Naive thymus-derived CD4-positive, alpha-beta T cell (primary cell): ENCODE results near the gene CD38. TPM values are rescaled to one million over a fixed set of nuclear protein-coding genes. Genes with fewer than 3 reads are reported as not detected.
A peak's percentile ranks its signal among the peaks of the same experiment; 100 is the strongest.
"Not testable (repeated sequence)": the region's sequence is repeated elsewhere in the genome, so short reads cannot be mapped to it uniquely, and the experiment has no call there.

ENCODE experiments used
- ATAC-seq: fragments of 150-1000 bp; cut with Tn5 transposase; 2 replicates; pipeline ENCODE4 v1.10.0; 2021; ENCODE audit warnings: mild to moderate bottlenecking, moderate library complexity
- CTCF ChIA-PET: fragments of 350-600 bp; sonication (Branson Sonifier 250); formaldehyde crosslinking; loops from one replicate; lab custom pipeline; 2021; ENCODE audit warnings: antibody characterized with exemption; lab: Charles Lee
- POLR2A ChIA-PET: fragments of 350-600 bp; sonication (Branson Sonifier 250); formaldehyde crosslinking; loops from one replicate; lab custom pipeline; 2021; ENCODE audit warnings: antibody characterized with exemption, inconsistent platforms; lab: Charles Lee
- DNase-seq, 9 donors: peaks; one replicate each; pipeline versions ENCODE4 v3.0.0 to v3.0.0-alpha.2; 2020 to 2022; ENCODE audit warnings: mixed read lengths in 1 of 9
- H3K27ac ChIP-seq: one replicate; pipeline ENCODE4 v1.7.0; 2013; ENCODE audit warnings: mild to moderate bottlenecking, low read depth, low read length, moderate library complexity
- H3K27me3 ChIP-seq, 2 donors: one replicate each; pipeline ENCODE4 v1.7.0; 2013; ENCODE audit warnings: low read length in 2 of 2, mild to moderate bottlenecking in 2 of 2, moderate library complexity in 2 of 2; ENCODE audit not compliant: control insufficient read depth in 2 of 2, insufficient read depth in 2 of 2
- H3K36me3 ChIP-seq, 3 experiments: 1 replicate in 2 of 3; 2 replicates in 1 of 3; pipeline ENCODE4 v1.7.0; 2013; ENCODE audit warnings: low read length in 3 of 3, mild to moderate bottlenecking in 3 of 3, moderate library complexity in 1 of 3; ENCODE audit not compliant: insufficient read depth in 3 of 3, control insufficient read depth in 2 of 3
- H3K4me1 ChIP-seq, 2 donors: one replicate each; pipeline ENCODE4 v1.7.0; 2013; ENCODE audit warnings: low read length in 2 of 2, mild to moderate bottlenecking in 2 of 2, moderate library complexity in 1 of 2; ENCODE audit not compliant: control insufficient read depth in 2 of 2, insufficient read depth in 2 of 2
- H3K4me3 ChIP-seq: 2 replicates; pipeline ENCODE4 v1.7.0; 2013; ENCODE audit warnings: mild to moderate bottlenecking, low read length
- H3K9me3 ChIP-seq, 3 experiments: 1 replicate in 2 of 3; 2 replicates in 1 of 3; pipeline ENCODE4 v1.7.0; 2013; ENCODE audit warnings: low read length in 3 of 3; ENCODE audit not compliant: control insufficient read depth in 2 of 3
- H3K27ac Mint-ChIP-seq, 9 donors: one replicate each; pipeline ENCODE4 v1.8.0; 2020 to 2022; ENCODE audit warnings: mixed read lengths in 9 of 9, mild to moderate bottlenecking in 8 of 9, moderate library complexity in 5 of 9, inconsistent platforms in 2 of 9
- H3K27me3 Mint-ChIP-seq, 5 donors: one replicate each; pipeline ENCODE4 v1.8.0; 2021 to 2022; ENCODE audit warnings: mixed read lengths in 5 of 5, mild to moderate bottlenecking in 1 of 5
- H3K36me3 Mint-ChIP-seq, 5 donors: one replicate each; pipeline ENCODE4 v1.8.0; 2020 to 2022; ENCODE audit warnings: mixed read lengths in 5 of 5, mild to moderate bottlenecking in 3 of 5, inconsistent platforms in 1 of 5
- H3K4me1 Mint-ChIP-seq, 7 donors: one replicate each; pipeline ENCODE4 v1.8.0; 2020 to 2022; ENCODE audit warnings: mixed read lengths in 7 of 7, mild to moderate bottlenecking in 3 of 7, inconsistent platforms in 1 of 7
- H3K4me3 Mint-ChIP-seq, 10 donors: one replicate each; pipeline ENCODE4 v1.8.0; 2020 to 2022; ENCODE audit warnings: mild to moderate bottlenecking in 10 of 10, mixed read lengths in 10 of 10, moderate library complexity in 6 of 10, inconsistent platforms in 2 of 10
- H3K9me3 Mint-ChIP-seq, 11 donors: one replicate each; pipeline ENCODE4 v1.8.0; 2020 to 2022; ENCODE audit warnings: mixed read lengths in 11 of 11, mild to moderate bottlenecking in 4 of 11, inconsistent platforms in 1 of 11, moderate library complexity in 1 of 11
- intact Hi-C, 2 donors: fragments of 100-400 bp; cut with micrococcal nuclease; formaldehyde crosslinking; loops; one replicate each; pipeline ENCODE4 v1.15.1; 2023
- polyA plus RNA-seq, 2 donors: library from polyadenylated mRNA; unstranded; fragments of 300-500 nt; fragmentation: Illumina TruSeq; gene quantifications; one replicate each; pipeline ENCODE4 v1.2.3, GENCODE V29; 2021
- total RNA-seq, 6 experiments: library from RNA in 5 of 6; stranded (reverse) in 5 of 6; gene quantifications; 1 replicate in 5 of 6; 2 replicates in 1 of 6; pipeline ENCODE4 v1.2.3 and lab custom pipeline; 2021 to 2026

CD38 gene
- total and polyA plus RNA-seq, 7 experiments from 2014 or later, result 5.6 to 189 (median 14.0) TPM

DNA sequence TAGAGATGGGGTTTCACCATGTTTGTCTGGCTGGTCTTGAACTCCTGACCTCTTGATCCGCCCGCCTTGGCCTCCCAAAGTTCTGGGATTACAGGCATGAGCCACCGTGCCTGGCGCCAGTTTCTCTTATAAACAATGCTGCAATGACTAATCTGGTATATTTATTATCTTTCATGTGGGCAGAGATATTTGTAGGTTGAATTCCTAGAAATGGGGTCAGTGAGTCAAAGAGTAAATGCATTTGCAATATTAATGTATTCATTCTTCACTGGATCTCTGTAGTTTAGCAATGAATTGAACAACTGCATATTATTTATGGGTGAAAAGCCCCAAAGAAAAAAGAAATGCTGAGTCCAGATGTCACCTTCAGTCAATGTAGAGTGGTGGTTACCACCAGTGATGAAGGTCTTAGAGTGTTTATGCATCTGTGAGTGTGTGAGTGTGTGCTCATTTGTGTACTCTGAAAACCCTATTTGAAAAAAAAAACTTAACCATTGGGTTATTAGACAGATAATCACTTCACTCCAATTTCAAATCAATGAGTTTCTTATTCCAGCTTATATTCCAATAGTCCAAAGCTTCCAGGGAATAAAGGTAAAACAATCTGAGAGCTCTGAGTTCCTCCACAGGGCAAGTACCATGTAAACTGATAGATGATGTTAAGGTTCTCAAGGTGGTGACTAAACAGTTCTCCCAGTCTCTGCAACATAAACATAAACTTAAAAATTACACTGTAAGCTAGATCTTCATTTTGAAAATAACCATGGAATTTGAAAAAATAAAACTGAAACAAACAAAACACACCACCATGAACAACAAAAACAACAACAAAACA lies 22.6 kb upstream of the CD38 start:
- peaks cover 0 to 14% (median 4%) of the 10 kb centered on the region in 5 donors for H3K36me3 Mint-ChIP-seq
- H3K27ac Mint-ChIP-seq, result peak overlapping the region; percentile 81 to 98 (median 93)
- no peaks in the 10 kb centered on the region for H3K27me3 ChIP-seq
- no peak for ATAC-seq
- peaks cover 35 to 36% of the 10 kb centered on the region in 2 donors for H3K4me1 ChIP-seq
- H3K9me3 Mint-ChIP-seq, result peaks cover 0 to 5% (median 0%) of the 10 kb centered on the region in 11 donors
- no peaks in the 10 kb centered on the region for H3K36me3 ChIP-seq
- H3K4me3 ChIP-seq, result no peak overlapping the region
- POLR2A ChIA-PET, result interaction anchor here (0.6 to 5.7 kb wide), 6 partner anchors 9 to 472 kb away, joined by 3 to 53 read pairs (median 6); no protein-coding TSS in a partner anchor
- H3K4me1 Mint-ChIP-seq, result peaks cover 43 to 70% (median 60%) of the 10 kb centered on the region in 7 donors
- intact Hi-C loops, result loop anchor here (1.0 to 2.0 kb wide), 10 partner anchors 11 to 753 kb away; partner anchors contain the start of genes FAM200B (in 2 of the 2), CD38 (in 1 of the 2), CPEB2 (in 1 of the 2) and TAPT1 (in 1 of the 2)
- peak in 1 of 9 donors; percentile 67 for DNase-seq
- CTCF ChIA-PET, result interaction anchor here (0.6 to 3.8 kb wide), 12 partner anchors 9 to 1901 kb away, joined by 3 to 32 read pairs (median 4); no protein-coding TSS in a partner anchor
- no peaks in the 10 kb centered on the region for H3K27me3 Mint-ChIP-seq
- H3K9me3 ChIP-seq, result no peaks in the 10 kb centered on the region
- peak overlapping the region; percentile 64 to 92 (median 76) for H3K4me3 Mint-ChIP-seq
- peak overlapping the region; percentile 39 for H3K27ac ChIP-seq

GRCh38 chr4:15756361-15756861 lies 21.7 kb upstream of the CD38 start:
- H3K36me3 Mint-ChIP-seq, result peaks cover 0 to 8% (median 0%) of the 10 kb centered on the region in 5 donors
- peaks cover 35 to 36% of the 10 kb centered on the region in 2 donors for H3K4me1 ChIP-seq
- H3K27me3 ChIP-seq, result no peaks in the 10 kb centered on the region
- peak overlapping the region; percentile 64 to 92 (median 76) for H3K4me3 Mint-ChIP-seq
- ATAC-seq (peak; percentile 89), DNase-seq (peak; percentile 33 to 83 (median 78))
- no peaks in the 10 kb centered on the region for H3K36me3 ChIP-seq
- H3K27ac ChIP-seq, result peak overlapping the region; percentile 39
- peaks cover 43 to 69% (median 62%) of the 10 kb centered on the region in 7 donors for H3K4me1 Mint-ChIP-seq
- H3K9me3 ChIP-seq, result no peaks in the 10 kb centered on the region
- peaks cover 0 to 3% (median 0%) of the 10 kb centered on the region in 11 donors for H3K9me3 Mint-ChIP-seq
- ChIA-PET CTCF (interaction anchor here (0.6 to 3.3 kb wide), 14 partner anchors 8 to 1902 kb away, joined by 3 to 32 read pairs (median 4); partner anchors contain the start of gene FAM200B), POLR2A (interaction anchor here (0.6 to 5.7 kb wide), 11 partner anchors 8 to 471 kb away, joined by 3 to 53 read pairs (median 3); partner anchors contain the start of gene FAM200B)
- H3K27me3 Mint-ChIP-seq, result no peaks in the 10 kb centered on the region
- H3K27ac Mint-ChIP-seq, result peak overlapping the region; percentile 81 to 98 (median 93)
- H3K4me3 ChIP-seq, result peak overlapping the region; percentile 41
- intact Hi-C loops, result loop anchor here (1.0 to 2.0 kb wide), 10 partner anchors 10 to 754 kb away; partner anchors contain the start of genes FAM200B (in 2 of the 2), CD38 (in 1 of the 2), CPEB2 (in 1 of the 2) and TAPT1 (in 1 of the 2)

- no peaks in the 10 kb centered on the region for H3K9me3 ChIP-seq
- Mint-ChIP-seq H3K27ac (peak overlapping the region; percentile 81 to 98 (median 93)), H3K4me1 (peaks cover 41 to 66% (median 61%) of the 10 kb centered on the region in 7 donors), H3K36me3 (peaks cover 0 to 8% (median 0%) of the 10 kb centered on the region in 5 donors), H3K9me3 (peaks cover 0 to 3% (median 0%) of the 10 kb centered on the region in 11 donors), H3K4me3 (peak overlapping the region; percentile 64 to 92 (median 76)), H3K27me3 (no peaks in the 10 kb centered on the region)
- no peaks in the 10 kb centered on the region for H3K36me3 ChIP-seq
- ChIA-PET CTCF (interaction anchor here (0.8 to 3.3 kb wide), 8 partner anchors 9 to 379 kb away, joined by 3 to 32 read pairs (median 4); partner anchors contain the start of gene FAM200B), POLR2A (interaction anchor here (0.6 to 5.7 kb wide), 6 partner anchors 10 to 75 kb away, joined by 3 to 53 read pairs (median 3); partner anchors contain the start of gene FAM200B)
- H3K27me3 ChIP-seq, result no peaks in the 10 kb centered on the region
- H3K27ac ChIP-seq, result peak overlapping the region; percentile 39
- peak in 1 of 9 donors; percentile 15 for DNase-seq
- peak overlapping the region; percentile 41 for H3K4me3 ChIP-seq
- peaks cover 35 to 36% of the 10 kb centered on the region in 2 donors for H3K4me1 ChIP-seq
- no peak for ATAC-seq
- intact Hi-C loops, result loop anchor here in 1 of 2 donors (2.0 kb wide), 3 partner anchors 76 to 754 kb away; partner anchors contain the start of genes CPEB2, FAM200B and TAPT1
Measured at GRCh38 chr4:15757054-15757453, 21.1 kb upstream of the CD38 start.

- Histone ChIP-seq H3K4me3 (no peak overlapping the region), H3K9me3 (no peaks in the 10 kb centered on the region), H3K36me3 (no peaks in the 10 kb centered on the region), H3K4me1 (peaks cover 35 to 36% of the 10 kb centered on the region in 2 donors), H3K27ac (no peak overlapping the region), H3K27me3 (no peaks in the 10 kb centered on the region)
- DNase-seq (no peak), ATAC-seq (no peak)
- CTCF ChIA-PET, result interaction anchor here (0.7 to 3.2 kb wide), 5 partner anchors 8 to 362 kb away, joined by 3 to 32 read pairs (median 3); no protein-coding TSS in a partner anchor
- Mint-ChIP-seq H3K9me3 (peaks cover 0 to 3% (median 0%) of the 10 kb centered on the region in 11 donors), H3K4me3 (peak overlapping the region in 7 of 10 donors; percentile 22 to 58 (median 39)), H3K27me3 (no peaks in the 10 kb centered on the region), H3K4me1 (peaks cover 38 to 68% (median 62%) of the 10 kb centered on the region in 7 donors), H3K27ac (peak overlapping the region in 7 of 9 donors; percentile 61 to 89 (median 78)), H3K36me3 (peaks cover 0 to 8% (median 0%) of the 10 kb centered on the region in 5 donors)
- intact Hi-C loops, result no loop called here
- POLR2A ChIA-PET, result interaction anchor here (1.2 to 5.7 kb wide), 2 partner anchors 9 to 21 kb away, joined by 3 to 53 read pairs; no protein-coding TSS in a partner anchor
Measured at GRCh38 chr4:15758294-15758693, 19.8 kb upstream of the CD38 start.

DNA sequence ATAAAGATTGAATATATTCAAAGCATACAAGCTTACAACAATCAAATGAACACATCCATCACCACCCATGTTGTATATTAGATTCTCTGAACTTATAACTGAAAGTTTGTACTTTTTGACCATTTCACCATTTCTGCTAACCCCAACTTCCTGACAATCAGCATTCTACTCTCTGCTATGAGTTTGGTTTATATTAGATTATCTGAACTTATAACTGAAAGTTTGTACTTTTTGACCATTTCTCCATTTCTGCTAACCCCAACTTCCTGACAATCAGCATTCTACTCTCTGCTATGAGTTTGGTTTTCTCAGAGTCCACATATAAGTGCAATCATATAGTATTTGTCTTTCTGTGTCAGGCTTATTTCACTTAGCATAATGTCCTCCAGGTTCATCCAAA lies 15.7 kb upstream of the CD38 start:
- H3K27me3 ChIP-seq, H3K4me3 ChIP-seq, H3K27ac ChIP-seq, H3K9me3 Mint-ChIP-seq, H3K9me3 ChIP-seq, DNase-seq, H3K36me3 ChIP-seq, intact Hi-C loops, ATAC-seq, H3K27me3 Mint-ChIP-seq: not testable (repeated sequence)
- ChIA-PET CTCF (interaction anchor here (1.3 kb wide), 2 partner anchors 8 to 193 kb away, joined by 3 to 4 read pairs; no protein-coding TSS in a partner anchor), POLR2A (interaction anchor here (1.3 kb wide), 1 partner anchor 17 kb away, joined by 3 read pairs; no protein-coding TSS in a partner anchor)
- Mint-ChIP-seq H3K36me3 (peaks cover 0 to 25% (median 0%) of the 10 kb centered on the region in 5 donors), H3K27ac (peak overlapping the region in 3 of 9 donors; percentile 17 to 50 (median 32)), H3K4me1 (peaks cover 27 to 61% (median 51%) of the 10 kb centered on the region in 7 donors), H3K4me3 (peak overlapping the region in 1 of 10 donors; percentile 4)
- peaks cover 20 to 26% of the 10 kb centered on the region in 2 donors for H3K4me1 ChIP-seq
